ENCODE results near the gene NCAPH2.

NCAPH2 gene

DNA sequence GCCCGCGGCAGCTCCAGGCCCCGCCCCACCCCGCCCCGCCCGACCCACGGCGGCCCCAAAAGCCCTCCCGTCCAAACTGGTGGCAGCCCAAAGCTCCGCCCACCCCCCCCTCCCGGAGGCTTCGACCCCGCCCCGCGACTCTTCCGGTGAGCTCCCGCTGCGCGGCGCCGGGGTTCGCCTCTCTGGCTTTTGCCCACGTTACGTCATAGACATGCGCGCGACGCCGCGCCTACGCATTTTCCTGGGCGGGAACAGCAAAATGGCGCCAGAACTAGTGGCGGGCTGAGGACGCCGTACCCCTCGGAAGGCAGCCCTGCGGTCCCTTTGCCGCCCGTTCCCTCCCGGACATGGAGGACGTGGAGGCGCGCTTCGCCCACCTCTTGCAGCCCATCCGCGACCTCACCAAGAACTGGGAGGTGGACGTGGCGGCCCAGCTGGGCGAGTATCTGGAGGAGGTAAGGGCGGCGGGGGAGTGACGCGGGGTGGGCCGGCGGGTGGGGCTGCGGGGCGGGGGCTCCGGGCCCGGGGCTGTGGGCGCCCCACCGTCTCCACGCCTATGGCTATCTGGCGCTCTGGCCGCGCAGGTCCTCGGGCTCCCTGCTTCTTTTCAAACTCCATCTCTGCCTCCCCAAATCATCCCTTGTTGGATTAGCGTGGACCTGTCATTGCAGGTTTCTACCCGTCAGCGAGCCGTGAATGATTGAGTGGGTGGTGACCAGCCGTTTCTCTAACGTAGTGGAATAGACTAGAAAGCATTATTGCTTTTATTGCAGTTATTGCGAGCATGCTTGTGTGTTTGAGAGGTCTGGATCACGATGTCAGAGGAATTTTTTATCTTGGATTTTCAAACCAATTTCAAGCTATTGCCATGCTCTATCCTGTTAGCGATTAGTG, at the start of gene NCAPH2:
Gene NCAPH2, plus strand, starts transcription at position 234 of the 894 bp plus-strand sequence. Its CDS starts 114 bp downstream, at position 348.
- peak; percentile 97 for DNase-seq (ENCODE audit: low spot score)

GRCh38 chr22:50459016-50459415, 49.0 kb upstream of the NCAPH2 start:
- DNase-seq (ENCODE audit: low spot score), result no peak

GRCh38 chr22:50459496-50460140, 48.4 kb upstream of the NCAPH2 start:
- DNase-seq (ENCODE audit: low spot score), result no peak

GRCh38 chr22:50460938-50461337, 47.1 kb upstream of the NCAPH2 start:
- DNase-seq (ENCODE audit: low spot score), result no peak

GRCh38 chr22:50461536-50461935, 46.5 kb upstream of the NCAPH2 start:
- no peak for DNase-seq (ENCODE audit: low spot score)

DNA sequence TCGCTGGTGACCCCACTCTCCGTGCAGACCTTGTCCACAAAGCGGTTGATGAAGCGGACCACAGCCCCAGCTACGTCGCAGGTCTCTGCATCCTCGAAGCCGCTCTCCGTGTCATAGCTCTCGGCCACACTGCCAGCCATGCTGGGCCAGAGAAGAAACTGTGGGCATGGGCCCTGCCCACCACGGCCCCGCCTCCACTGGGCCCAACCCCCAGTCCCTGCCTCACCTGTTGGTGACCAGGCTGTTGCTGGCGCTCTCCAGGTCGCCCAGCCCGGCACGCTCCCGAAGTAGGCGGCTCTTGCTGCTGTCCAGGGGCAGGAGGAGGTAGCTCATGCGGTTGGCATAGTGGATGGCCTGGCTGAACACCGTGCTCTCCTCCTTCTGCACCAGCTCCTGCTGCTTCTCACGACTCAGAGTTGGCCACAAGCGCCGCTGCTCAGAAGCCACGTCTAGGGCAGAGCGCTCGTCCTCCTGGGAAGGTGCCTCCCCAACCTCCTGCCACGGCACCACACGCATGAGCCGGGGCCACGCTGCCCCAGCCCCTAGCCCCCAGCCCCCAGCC, 46.0 kb upstream of the NCAPH2 start:
- no peak for DNase-seq (ENCODE audit: low spot score)

DNA sequence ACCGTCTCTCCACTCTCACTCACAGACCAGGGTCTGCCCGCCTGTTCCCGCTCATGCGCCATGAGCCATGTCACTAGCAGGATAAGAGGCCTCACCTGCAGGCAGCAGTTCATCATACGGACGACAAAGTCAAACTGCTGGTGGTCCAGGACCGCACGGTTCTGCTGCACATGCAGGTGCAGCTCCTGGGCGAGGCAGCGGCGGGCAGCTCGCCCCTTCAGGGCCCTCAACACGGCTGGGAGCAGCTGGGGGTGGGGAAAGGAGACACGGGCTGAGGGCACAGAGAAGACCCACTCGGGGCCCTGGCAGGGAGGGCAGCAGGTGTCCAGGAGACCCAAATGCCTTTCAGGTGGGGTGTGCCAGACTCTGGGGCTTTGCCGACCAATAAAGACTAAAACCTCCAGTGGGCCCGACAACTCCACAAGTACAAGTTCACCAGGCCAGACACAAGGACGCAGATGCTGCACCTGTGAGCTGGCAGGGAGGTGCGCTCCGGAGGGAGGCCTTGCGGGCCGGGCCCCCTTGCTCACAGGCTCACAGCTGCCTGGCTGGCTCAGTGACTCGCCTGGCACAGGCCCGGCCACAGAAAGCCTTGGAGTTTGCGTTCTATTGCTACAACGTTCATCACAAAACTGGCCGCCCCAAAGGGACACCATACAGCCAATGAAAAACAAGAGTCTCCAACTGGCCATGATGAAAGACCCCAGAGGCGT, 44.7 kb upstream of the NCAPH2 start:
- no peak for DNase-seq (ENCODE audit: low spot score)

DNA sequence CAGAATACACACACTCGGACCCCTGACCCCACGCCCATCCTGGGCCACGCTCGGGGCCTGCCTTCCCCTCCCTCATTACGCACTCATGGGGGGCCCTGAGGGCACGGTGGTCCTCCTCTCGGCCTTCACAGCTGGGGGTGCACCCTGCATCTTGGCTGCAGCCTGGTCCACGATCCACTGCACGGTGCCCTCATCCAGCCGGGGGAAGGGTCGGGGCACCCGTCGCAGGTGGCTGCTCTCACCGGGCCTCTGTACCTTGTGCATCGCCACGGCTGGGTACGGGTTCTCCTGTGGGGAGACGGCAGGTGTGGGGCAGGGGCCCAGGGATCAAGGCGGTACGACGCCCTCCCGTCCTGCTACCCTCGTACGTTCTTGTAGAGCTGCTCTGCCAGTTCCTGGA, 43.6 kb upstream of the NCAPH2 start:
- no peak for DNase-seq (ENCODE audit: low spot score)

GRCh38 chr22:50465066-50465930, 42.7 kb upstream of the NCAPH2 start:
- DNase-seq (ENCODE audit: low spot score), result no peak

- DNase-seq (ENCODE audit: low spot score), result no peak
These were observed 40.7 kb upstream of the NCAPH2 start for GRCh38 chr22:50467341-50467740.

DNA sequence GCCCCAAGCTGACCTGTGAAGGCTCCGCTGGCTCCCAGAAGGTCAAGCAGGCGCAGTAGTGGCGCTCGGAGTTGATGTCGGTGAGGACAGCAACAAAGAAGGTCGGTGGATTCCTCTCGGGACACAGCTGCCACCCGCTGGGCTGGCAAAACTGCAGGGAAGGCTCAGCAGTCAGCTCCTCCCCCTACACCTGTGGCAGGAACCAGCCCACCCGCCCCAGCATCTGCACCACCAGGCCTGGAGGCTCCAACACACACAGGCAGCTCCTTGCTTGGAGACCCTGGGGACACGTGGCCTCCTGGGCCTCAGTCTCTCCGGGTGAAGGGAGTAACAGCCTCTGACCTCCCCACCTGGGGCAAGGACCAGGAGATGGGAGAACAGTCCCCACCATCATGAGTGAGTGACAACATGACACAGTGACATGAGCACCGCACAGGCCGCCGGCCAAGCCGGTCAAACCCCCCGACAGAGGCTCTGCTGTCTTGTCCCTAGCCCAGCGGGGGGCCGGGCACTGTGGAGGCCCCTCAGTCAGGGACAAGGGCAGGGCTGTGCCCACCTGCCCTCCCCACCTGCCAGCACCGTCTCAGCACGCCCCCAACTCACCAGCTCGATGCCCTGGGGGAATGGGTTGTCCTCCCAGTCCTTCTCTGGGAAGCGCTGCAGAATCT, 40.1 kb upstream of the NCAPH2 start:
- DNase-seq (ENCODE audit: low spot score), result no peak

DNA sequence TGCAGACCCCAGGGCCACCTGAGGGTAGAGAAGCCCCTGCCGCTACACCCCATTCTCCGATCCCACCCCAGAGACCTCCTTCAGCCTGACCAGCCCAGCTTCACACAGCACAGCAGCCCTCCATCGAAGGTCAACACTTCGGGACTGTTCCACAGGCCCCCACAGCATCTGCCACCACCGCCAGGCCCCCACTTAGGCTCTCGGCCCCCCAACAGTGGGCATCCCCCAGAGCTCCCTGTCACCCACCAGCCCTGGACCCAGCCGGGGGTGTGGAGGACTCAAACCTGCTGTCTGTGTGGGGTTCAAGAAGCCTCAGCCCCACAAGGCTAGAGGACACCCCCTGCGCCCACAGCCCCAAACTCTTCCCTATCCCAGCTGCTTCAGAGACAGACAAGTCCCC, 39.4 kb upstream of the NCAPH2 start:
- no peak for DNase-seq (ENCODE audit: low spot score)

DNA sequence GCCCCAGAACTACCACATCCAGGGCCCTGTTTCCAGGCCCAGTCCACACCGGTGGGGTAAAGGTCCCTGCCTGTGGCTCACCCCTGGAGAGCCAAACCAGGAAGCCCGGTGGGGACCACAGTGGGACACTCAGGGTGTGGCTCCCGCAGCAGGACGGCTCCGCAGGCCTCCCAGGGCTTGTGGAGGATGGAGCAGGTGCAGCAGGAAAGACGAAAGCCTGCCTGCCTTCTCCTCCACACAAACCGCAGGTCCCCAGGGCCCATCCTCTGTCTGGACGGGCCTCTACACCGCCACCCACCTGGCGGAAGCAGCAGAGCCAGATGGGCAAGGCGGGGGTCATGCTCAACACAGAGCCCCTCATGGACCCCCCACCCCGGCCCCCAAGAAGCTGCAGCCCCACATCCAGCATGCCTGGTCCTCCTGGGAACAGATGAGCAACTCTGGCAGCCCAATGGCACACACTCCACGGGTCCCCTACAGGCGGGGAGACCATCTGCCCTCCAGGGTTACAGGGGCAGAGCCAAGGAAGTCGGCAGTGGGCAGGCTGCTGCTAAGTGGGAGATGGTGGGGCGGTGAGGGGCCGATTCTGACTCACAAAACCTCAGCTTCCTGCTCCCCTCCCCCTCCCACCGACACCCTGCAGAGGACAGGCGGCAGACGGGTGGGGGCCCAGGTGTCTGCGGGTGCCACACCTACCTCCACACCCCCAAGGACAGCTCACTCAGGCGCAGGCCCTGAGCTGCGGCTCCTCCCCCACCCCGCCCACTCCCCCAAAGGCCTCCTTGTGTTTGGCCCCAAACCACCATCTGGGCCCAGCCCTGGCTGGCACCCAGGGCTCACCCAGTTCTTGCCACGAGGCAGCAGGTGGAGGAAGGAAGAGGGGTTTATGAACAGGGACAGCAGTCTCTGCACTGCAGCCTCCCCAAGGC, 38.4 kb upstream of the NCAPH2 start:
- DNase-seq (ENCODE audit: low spot score), result peak; percentile 75

GRCh38 chr22:50470491-50470890, 37.5 kb upstream of the NCAPH2 start:
- DNase-seq (ENCODE audit: low spot score), result no peak

DNA sequence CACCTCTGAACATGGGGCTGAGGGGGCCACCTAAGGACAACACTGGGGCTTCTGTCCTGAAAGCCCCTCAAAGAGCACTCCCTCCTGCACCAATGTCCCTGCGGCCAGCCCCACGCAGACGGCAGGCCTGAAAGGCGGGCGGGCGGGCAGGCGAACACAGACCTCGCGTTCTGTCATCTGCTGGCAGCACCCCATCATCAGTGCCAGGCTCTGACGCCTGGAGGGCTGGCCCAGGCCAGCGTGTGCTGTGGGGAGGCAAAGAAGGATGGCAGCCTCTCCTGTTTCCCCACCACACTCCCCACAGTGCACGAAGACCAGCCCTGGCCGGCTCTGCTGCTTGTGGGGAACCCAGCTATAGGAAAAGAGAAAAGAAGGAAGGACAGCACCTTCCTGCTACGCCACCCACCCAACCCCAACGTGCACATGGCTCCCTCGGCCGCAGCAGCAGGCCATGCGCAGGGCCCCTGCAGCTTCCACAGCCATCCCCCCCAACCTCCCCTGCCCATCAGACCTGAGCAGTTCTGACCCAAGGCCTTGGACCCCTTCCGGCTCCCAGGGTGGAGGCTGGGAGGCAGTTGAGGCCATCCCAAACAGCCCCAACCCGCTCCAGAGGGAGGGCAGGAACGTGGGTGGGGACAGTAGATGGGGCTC, 36.7 kb upstream of the NCAPH2 start:
- no peak for DNase-seq (ENCODE audit: low spot score)

DNA sequence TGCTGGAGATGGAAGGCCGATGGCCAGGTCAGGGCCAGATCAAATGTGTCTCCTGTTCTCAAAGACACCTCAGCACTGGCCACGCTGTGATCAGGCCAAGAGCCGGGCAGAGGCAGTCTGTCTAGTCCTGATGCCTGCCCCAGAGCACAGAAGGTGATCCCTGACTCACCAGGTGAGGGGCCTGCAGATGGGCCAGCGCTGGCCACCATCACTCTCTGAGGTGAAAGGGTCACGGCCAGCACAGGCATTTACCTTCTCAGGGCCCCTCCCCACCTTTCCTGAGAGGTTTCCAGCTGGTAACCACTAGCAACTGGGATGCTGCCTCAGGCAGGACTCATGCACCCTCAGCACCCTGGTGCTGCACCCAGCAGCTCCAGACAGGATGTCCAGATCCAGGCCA, 36.1 kb upstream of the NCAPH2 start:
- no peak for DNase-seq (ENCODE audit: low spot score)

DNA sequence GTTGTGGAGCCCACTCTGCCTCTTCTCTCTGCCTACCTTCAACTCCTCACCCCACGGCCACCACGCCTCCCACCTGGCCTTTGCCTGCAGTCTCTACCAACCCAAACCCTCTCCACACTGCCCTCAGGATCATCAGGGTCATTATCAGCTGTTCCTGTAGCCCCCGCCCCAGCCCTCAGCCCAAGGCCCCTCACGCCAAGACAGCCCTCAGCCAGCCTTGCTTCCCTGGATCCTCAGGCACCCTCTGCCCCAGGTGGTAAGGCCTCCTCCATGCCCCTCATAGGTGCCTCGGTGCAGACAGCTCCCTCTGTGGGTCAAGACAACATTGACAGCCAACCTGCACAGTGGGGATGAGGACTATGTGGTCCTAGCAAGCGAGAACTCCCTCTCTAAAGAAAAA, 34.9 kb upstream of the NCAPH2 start:
- peak; percentile 43 for DNase-seq (ENCODE audit: low spot score)

DNA sequence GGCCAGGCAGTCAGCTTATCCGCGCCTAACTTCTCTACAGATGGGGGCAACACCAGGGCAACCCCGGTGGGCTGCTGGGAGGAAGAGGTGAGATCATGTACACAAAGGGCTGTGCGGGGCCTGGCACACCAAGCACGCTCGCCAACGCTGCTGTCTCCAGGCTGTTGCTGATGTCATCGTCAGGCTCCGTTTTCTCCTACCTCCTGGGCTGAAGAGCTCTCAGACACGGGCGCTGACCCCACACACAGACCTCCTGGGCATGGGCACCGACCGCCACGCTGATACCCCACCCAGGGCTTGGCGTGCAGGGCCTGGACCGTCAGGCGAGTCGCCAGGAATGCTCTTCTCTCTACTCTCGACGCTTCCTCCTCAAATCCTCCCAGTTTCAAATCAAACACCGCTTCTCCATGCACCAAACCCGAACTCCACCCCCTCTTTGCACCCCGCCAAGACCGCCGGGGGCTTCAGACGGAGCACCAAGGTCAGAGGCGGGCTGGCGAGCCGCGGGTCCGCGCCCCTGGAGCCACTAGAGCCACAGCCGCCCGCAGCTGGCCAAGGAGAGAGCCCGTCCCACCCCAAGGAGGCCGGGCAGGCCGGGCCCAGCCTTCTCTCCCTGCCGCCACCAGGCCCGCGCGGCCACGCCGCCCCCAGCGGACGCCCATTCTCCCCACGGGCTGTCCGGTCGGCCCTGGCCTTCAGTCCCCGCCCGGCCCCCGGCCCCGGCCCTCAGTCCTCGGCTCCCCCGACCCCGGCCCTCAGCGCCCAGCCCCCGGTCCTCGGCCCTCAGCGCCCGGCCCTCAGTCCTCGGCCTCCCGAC, 34.0 kb upstream of the NCAPH2 start:
- peak; percentile 58 for DNase-seq (ENCODE audit: low spot score)

Measured in kidney tubule cell (primary cell).